A673 (cell line): ENCODE data around the gene CCN2.

Experiments
- CTCF ChIP-seq: fragments of 300-800, 200-600 bp; sonication (generic); conservative IDR thresholded peaks from 2 replicates; pipeline ENCODE4 v1.5.1; 2017; ENCODE audit warnings: low read depth, mild to moderate bottlenecking, antibody characterized with exemption, low read length, moderate library complexity, mixed read lengths
- EZH2 ChIP-seq: fragments of 200-600 bp; sonication (generic); IDR thresholded peaks from 2 replicates; pipeline ENCODE4 v1.6.1; 2017; ENCODE audit warnings: borderline replicate concordance, low read depth, mild to moderate bottlenecking, mixed read lengths, antibody characterized with exemption, low read length; ENCODE audit not compliant: poor library complexity, severe bottlenecking

GRCh38 chr6:131898718-131899117 lies 52.5 kb downstream of the CCN2 start:
- TF ChIP-seq CTCF (no peak), EZH2 (no peak)
